HG03558 (cell line): Measurements from ENCODE around the gene CRYL1.
A peak's percentile ranks its signal among the peaks of the same experiment; 100 is the strongest.

Source experiments
- ATAC-seq: cut with Tn5 transposase; IDR thresholded peaks from one replicate; pipeline ENCODE4 v1.9.1; 2021; ENCODE audit warnings: moderate number of reproducible peaks; ENCODE audit not compliant: unreplicated experiment; ENCODE audit errors: extremely low read depth

CRYL1 gene

DNA sequence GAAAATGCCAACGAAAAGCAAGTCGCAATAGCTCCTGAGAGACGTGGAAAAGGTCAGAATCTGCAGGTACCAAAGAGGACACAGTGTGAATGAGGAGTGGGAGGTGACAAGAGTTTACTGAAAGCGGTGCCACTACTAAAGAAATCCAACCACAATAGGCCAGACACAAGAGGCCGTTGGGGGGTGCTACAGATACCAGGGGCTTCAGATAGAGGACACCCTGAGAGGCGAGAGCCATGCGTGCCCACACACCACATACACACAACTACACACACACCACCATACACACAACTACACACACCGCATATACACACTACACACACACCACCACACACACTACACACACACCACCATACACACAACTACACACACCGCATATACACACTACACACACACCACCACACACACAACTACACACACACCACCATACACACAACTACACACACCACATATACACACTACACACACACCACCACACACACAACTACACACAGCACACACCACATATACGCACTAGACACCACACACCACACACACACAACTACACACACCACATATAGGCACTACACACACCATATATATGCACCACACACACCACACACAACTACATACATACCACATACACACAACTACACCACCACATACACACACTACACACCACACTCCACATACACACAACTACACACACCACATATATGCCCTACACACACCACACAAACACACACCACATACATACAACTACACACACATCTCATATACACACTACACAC, 28.5 kb downstream of the CRYL1 start:
- no peak for ATAC-seq

DNA sequence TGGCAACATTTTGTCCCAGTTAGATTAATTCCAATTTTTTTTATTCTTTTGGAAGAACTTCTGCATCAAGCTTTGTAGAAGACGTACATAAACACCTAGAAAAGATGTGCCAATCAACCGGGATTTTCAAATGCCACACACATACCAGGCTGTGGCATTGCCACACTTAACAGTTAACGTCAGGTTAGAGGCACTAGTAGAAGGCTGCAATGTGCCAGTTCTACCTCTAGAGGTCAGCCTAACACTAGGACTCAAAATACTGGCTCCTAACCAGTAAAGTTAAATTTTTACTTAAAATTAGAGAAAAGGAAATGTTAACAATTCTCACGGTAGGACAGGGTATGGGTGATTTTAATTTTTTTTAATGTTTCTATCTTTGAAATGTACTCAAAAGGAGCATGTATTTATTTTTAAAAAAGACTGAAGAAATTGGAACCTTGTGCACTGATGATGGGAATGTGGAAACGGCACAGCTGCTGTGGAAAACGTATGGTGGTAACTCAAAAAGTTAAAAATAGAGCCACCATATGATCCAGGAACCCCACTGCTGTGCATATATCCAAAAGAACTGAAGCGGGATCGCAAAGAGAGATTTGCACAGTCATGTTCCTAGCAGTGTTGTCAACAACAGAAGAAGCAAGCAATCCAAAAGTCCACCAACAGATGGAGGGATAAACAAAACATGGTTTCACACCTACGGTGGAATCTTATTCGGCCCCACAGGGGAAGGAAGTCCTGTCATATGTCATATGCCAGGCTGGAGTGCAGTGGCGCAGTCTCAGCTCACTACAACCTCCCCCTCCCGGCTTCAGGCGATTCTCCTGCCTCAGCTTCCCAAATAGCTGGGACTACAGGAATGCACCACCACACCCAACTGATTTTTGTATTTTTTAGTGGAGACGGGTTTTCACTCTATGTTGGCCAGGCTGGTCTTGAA, 30.3 kb downstream of the CRYL1 start:
- ATAC-seq = no peak

GRCh38 chr13:20494656-20495055, 31.0 kb downstream of the CRYL1 start:
- ATAC-seq = no peak

- ATAC-seq = no peak
These were observed 33.0 kb downstream of the CRYL1 start for GRCh38 chr13:20492641-20493040.

- ATAC-seq = no peak
These were observed 33.7 kb downstream of the CRYL1 start for GRCh38 chr13:20491926-20492435.

DNA sequence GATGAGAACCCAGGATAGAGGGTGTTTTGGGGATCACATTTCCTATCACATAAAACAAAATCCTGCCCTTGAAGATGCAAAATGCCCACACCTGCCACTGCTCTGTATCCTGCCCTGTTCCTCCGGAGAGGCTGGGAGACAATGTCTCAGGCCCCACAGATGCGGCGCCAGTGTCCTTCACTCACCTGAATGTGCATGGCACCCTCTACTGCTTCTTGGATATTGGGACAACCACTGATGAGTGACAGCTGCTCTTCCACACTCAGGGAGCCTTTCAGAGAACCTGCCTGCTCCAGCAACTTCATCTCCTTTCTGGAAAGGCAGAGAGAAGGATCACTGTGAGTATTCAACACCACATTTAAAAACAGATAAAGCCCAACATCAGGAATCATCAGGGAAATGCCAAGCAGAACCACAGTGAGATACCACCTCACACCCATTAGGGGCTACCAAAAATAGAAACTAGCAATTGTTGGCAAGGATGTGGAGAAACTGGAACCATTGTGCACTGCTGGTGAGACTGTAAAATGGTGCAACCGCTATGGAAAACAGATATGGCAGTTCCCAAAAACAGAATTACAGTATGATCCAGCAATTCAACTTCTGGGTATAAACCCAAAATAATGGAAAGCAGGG, 36.4 kb downstream of the CRYL1 start:
- no peak for ATAC-seq

GRCh38 chr13:20487927-20488326, 37.7 kb downstream of the CRYL1 start:
- no peak for ATAC-seq

DNA sequence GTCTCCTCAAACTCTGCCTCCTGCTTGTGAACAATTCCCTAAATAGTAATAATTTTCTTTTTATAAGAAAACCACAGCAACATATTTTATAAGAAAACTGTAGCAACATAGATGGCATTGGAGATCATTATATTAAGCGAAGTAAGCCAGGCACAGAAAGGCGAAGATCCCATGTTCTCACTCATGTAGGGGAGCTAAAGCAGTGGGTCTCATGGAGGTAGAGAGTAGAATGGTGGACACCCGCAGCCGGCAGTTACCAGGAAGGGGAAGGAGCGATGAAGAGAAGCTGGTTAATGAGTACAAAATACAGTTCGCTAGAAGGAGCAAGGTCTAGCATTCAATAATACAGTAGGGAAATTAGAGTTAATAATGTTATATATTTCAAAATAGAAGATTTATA, 42.9 kb downstream of the CRYL1 start:
- ATAC-seq = no peak

DNA sequence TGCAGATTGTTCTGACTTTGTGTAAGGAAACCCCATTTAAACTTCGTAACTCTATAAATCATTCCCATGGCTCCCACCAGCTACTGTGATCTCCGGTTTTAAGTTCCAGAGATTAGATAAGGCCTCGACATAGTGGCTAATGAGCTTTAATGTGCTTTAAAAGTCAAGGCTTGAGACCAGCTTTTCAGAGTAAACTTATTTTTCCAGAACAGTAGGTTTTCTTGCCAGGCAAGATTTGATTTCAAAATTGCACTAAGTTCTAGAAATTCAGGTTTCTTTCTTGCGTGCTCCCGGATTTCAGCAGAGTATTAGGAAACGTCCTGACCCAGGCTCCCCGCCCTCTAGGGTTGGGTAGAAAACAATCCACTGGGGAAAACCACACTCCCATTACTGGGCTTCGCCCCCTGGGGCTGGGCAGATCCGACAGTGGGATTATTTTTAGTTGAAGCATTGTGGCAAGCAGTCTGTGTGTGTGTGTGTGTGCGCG, 43.3 kb downstream of the CRYL1 start:
- ATAC-seq = no peak

DNA sequence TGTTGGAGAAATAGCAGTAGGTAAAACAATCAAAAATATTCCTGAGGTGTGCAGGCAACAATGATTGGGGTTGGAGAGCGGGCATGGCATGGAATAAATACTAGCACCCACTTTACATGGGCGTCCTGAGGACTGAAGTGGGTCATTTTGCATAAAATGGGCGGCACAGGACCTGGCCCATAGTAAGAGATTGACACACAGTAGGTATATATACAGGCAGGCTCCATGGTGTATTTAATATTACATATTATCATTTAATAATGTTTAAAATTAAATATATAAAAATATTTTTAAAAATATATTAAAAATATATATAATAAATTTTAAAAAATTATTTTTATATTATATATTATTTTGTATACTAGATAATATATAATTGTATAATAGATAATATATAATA, 48.3 kb downstream of the CRYL1 start:
- no peak for ATAC-seq

DNA sequence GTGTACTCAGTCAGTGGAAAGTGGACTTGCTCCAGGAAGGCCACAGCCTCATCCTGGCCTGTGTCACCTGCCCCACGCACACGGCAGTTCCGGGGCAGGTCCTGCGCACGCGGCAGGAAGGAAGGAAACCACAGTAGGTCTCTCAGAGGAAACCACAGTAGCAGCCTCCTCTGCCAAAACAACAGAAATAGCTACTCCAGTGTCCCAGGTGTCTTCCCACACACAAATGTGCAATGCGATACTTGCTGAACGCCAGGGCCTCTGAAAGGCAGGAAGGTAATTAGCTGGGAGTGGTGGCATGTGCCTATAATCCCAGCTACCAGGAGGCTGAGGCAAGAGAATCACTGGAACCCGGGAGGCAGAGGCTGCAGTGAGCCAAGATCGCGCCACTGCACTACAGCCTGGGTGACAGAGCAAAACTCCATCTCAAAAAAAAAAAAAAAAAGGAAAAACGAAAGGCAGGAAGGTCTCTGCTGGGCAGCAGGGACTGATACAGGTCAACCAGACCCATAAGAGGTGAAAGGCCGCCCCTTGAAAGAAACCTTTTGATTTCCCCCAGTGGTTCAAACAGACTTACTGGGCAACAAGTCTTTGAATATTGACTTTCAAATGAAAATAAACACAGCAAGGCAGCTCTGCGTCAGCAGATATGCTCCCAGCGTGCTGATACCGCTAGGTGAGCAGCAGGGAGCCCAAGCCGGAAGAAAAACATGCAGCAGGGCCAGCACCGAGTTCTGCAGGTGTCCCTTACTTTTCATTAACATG, 49.5 kb downstream of the CRYL1 start:
- peak; percentile 94 for ATAC-seq

GRCh38 chr13:20474515-20474914, 51.1 kb downstream of the CRYL1 start:
- no peak for ATAC-seq

GRCh38 chr13:20473888-20474287, 51.8 kb downstream of the CRYL1 start:
- no peak for ATAC-seq

GRCh38 chr13:20473139-20473538, 52.5 kb downstream of the CRYL1 start:
- ATAC-seq = no peak

DNA sequence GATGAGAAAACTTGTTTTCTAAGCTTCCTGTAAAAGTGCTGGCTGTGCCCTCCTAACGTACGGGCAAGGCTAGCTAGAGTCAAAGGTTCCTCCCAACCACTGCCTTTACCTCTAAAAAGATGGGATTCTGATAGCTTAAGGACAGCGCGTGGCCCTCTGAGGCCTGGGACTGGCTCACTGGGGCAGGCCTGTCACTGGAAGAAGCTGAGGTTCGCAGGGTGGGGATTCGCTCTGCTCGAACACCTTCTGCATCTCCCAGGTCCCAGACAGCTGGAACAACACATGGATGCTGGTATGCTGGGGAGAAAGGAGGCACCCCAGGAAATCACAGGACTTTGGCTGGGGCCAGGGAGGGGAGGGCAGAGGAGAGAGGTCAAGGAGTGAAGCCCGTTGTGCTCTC, 53.1 kb downstream of the CRYL1 start:
- no peak for ATAC-seq

GRCh38 chr13:20470136-20470535, 55.5 kb downstream of the CRYL1 start:
- ATAC-seq = no peak

- ATAC-seq = no peak
These were observed 59.3 kb downstream of the CRYL1 start for GRCh38 chr13:20466371-20466770.

GRCh38 chr13:20465218-20465879, 60.3 kb downstream of the CRYL1 start:
- no peak for ATAC-seq

DNA sequence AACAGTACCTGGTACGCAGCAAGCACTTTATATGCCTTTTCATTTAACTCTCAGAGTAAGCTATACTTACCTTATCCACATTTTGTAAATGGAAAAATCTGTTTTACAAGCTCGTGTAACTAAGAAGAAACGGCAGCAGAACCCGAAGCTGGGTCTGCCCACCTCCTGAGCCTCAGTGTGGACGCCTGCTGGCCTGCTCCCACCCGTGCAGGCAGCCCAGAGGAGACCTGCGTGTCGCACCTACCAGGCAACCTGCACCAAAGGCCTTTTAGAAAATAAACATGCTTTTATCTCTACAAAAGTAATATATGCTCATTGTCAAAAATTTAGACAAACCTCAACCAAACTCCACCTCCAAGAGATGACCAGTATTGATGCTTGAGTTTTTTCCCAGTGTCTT, 62.7 kb downstream of the CRYL1 start:
- no peak for ATAC-seq
